Activated CD8-positive, alpha-beta memory T cell treated with anti-CD3 and anti-CD28 coated beads, Interleukin-2, amount 50 U/mL, for 4 hours (primary cell): ENCODE data around the gene EVI5.
"Not testable (repeated sequence)": the region's sequence is repeated elsewhere in the genome, so short reads cannot be mapped to it uniquely, and the experiment has no call there.

Experiments used
- DNase-seq: peaks from one replicate; pipeline ENCODE4 v3.0.0-alpha.2; 2020

EVI5 gene

DNA sequence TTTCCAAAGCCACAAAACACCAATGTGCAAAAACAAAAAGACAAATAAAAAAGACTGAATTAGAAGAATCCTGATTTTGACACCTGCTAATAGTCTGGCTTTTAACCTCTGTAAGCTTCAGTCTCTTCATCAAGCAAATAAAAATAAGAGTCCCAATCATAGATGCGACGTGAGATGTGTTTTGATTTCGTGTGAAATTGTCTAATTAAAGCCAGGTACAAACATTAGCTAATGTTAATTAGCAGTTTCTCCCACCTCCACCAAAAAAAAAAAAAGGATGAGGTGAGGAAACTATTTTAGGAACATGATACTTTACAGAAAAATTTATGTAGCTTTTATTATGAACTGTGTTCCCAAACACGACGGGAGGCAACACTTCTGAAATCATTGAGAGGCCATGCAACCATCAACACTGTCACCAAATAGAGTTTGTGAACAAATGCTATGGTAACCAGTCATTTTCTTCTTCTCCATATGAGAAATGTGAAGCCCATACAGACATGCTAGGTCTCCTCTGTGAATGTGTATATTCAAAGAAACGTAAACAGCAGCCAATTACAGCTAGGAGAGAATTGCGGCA, 6.7 kb upstream of the EVI5 start:
- no peak for DNase-seq

DNA sequence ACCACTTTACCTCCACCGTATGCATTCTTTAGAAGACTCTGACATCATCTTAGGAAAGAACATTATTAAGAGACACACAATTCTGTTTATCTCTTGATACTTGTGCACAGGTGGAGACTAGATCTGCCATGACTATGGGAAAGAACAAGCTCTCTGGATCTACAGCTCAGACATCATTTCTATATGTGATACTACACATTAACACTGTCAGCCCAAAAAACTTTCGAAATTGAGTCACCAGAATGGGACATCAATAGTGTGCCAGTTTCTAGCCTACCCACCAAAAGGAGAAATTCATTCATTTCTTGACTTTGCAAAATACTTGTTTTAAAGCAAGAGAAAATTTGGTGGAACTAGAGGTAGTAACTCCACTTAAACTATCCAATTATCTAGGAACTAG, 6.0 kb upstream of the EVI5 start:
- DNase-seq, result no peak

DNA sequence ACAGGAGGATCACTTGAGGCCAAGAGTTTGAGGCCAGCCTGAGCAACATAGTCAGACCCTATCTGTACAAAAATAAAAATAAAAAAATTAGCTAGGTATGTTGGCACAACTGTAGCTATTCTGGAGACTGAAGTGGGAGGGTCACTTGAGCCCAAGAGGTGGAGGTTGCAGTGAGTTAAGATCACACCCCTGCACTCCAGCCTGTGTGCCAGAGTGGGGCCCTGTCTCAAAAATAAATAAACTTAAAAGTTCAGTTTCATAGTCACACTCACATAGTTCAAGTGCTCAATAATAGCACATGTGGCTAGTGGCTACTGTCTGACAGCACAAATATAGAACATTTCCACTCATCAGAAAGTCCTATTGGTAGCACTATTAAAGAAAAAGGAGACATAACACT, 5.2 kb upstream of the EVI5 start:
- no peak for DNase-seq

DNA sequence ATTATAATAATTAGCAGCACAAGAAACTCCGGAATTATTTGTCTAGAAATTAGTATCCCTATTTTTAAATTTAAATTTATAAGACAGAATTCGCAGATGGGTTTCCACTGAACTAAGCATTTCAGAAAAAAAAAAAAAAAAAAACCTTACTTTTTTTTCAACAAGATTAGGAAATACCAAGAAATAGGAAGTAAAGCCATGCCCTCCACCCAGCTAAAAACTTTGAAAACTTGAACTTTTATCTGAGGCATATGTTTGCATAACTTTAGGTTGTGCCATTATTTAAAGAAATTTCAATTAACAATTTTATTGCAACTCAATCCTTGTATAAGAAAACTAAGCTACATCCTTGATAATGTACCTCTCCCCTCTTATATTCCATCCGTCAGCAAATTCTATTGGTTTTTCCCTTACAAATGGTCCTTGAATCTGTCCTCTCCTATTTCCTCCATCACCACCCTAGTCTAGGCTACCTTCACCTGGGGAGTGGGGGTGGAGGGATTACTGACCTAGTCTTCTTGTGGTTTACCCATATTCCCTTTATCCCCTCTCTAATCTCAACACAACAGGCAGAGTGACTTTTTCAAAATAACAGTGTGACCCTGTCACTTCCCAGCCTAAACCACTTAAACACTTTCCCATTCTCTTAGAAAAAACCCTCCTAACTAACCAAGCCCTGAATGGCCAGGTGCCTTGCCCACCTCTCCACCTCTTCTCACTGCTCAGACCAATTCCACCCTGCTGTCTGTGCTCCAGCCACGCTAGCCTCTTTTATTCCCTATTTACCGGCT, 1.4 kb upstream of the EVI5 start:
- DNase-seq, result no peak

DNA sequence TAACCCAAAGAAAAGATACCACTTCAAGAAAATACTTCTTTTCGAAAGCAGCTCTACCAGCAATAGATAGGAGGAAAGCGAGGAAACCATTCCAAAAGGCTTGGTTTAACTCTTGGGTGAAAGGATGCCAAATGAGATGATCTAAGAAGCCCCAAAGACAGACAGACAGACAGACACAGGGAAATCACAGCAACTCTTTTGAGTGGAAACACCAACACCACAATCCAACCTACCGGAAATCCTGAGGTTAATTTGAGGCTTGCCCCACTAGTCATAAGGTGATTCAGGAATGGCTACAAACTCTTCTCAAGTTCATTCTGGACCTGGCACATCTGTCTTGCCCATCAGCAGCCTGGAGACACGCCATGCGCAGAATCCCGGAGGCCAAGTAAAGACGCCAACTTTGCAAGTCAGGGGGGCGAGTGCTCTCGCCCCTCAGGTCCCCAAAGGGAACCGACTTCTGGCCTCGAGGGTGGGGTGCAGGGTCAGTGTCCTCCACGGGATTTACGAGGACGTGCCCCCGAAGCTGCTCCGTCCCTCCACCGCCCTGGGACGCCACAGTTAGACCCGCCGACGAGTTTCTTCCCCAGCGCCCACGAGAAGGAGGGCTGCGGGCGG, 778 bp downstream of the EVI5 start:
- DNase-seq, result peak; percentile 14

DNA sequence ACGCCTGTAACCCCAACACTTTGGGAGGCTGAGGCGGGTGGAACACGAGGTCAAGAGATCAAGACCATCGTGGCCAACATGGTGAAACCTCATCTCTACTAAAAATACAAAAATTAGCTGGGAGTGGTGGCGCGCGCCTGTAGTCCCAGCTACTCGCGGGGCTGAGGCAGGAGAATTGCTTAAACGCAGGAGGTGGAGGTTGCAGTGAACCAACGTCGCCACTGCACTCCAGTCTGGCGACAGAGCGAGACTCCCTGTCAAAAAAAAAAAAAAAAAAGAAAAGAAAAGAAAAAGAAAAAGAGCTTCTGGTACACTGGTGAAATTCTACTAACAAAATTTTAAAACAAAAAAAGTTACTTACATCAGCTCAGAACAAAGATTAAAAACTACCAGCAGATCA, 1.4 kb downstream of the EVI5 start:
- not testable (repeated sequence) for DNase-seq

DNA sequence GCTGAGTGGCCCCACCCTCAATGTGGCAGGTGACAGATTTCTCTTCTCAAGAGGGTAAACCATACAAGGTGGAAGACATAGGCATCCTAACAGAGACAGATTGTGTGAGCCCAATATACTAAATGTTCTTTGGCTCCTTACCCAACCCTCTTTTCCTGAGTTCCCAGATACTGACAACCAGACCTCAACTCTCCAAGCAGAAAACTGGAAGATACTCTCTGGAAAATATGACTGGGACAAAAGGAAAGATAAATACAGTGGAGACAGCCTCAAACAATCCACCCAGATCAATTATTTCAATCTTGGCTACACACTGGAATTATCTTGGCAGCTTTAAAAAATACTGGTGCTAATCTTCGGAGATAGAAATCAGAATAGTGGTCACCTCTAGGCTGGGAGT, 6.5 kb downstream of the EVI5 start:
- DNase-seq, result no peak

DNA sequence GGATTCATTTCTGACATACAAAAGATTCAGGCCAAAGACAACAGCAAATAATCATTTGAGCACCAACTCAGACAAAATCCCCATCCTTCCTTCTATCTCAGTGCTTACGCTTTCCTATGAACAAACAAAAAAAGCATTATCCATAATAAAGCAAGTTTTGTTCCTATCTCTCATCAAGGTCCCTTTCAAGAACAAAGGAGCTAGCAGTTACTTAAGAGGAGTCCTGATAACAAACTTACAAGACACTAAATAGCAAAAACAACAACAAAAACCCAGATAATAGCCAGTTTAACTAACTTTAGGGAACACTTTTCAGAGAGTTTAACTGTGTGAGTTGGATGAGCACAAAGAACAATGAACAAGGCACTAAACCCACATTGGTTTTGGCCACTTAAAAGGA, 10.5 kb downstream of the EVI5 start:
- DNase-seq, result no peak

DNA sequence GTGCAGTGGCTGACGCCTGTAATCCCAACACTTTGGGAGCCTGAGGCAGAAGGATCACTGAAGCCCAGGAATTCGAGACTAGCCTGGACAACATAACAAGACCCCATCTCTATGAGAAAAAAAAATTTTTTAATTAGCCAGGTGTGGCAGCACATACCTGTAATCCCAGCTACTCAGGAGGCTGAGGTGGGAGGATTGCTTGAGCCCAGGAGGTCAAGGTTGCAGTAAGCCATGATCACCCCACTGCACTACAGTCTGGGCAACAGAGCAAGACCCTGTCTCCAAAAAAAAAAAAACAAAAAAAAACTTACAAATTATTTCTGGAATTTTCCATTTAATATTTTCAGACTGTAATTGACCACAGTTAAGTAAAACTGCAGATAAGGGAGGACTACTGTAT, 11.2 kb downstream of the EVI5 start:
- not testable (repeated sequence) for DNase-seq

DNA sequence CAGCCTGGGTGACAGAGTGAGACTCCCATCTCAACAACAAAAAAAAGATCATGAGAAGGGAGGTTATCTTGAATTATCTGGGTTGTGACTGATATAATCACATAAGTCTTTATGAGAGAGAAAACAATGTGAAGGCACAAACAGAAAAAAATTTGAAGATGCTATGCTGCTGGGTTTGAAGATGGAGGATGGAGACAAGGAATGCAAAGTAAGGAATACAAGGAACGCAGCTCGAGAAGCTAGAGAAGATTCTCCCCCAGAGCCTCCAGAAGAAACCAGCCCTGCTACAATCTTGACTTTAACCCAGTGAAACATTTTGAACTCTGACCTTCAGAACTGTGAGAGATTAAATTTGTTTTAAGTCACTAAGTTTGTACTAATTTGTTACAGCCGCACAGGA, 15.1 kb downstream of the EVI5 start:
- DNase-seq, result no peak

DNA sequence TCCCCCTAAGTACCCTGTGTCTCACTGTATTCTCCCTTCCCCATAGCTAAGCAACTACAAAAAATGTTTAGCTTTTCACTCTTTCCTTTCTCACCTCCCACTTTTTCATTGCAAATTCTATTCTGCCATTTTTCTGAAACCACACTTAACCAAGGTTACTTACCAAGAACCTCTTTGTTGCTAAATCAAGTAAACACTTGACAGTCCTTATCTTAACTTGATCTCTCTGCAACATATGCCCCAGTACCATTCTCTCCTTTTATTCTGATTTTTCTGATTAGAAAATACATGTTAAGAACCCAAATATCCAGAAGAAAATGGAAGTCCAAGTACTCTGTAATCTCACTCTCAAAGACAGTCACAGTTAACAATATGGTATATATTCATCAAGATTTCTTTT, 16.0 kb downstream of the EVI5 start:
- DNase-seq, result no peak

DNA sequence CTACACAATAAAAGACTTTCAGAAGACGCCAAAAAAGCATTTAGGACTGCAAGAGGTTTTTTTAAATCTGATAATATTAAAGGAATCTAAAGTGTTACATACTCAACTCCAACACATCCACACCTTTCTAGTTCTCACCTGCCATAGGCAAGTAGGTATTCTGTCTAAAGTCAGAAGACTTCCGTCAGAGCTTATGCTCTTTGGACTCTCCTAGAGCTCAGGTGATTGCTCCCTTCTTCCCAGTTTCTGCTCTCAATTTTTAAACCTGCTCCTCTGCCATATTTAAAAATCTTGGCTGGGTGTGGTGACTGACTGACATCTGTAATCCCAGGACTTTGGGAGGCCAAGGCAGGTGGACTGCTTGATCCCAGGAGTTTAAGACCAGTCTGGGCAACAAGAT, 16.6 kb downstream of the EVI5 start:
- no peak for DNase-seq

DNA sequence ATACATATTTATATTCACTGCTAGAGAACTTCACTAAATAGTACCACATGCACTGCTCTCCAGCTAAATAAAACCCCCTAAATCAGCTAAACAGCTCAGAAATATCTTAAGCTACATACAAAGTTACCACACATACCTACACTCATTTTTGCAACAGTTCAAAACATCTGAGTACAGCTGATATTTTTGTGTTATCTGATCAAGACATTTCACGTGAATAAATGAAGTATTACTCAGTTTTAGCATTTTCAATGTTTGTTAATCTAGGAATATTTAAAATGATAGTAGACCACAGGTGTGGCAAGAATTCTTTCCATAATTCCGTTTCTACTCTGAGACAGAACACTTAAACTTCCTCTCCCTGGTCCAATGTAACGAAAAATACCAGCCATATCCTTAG, 20.8 kb downstream of the EVI5 start:
- DNase-seq, result no peak

DNA sequence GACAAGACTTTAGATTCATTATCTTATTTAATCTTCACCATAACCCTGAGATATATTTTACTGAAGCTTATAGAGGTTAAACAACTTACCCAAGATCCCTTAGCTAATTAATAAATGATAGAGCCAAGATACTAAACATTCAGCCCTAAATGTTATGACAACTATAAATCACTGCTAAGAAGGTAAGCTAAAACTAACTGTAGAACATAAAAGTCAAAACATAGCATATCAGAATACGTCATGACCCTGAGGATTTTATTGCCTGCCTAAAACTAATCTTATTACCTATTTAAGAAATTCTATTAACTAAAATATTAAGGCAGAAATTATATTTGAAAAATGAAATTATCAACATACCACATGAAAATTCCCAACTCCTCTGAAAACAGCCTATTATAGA, 22.6 kb downstream of the EVI5 start:
- no peak for DNase-seq

DNA sequence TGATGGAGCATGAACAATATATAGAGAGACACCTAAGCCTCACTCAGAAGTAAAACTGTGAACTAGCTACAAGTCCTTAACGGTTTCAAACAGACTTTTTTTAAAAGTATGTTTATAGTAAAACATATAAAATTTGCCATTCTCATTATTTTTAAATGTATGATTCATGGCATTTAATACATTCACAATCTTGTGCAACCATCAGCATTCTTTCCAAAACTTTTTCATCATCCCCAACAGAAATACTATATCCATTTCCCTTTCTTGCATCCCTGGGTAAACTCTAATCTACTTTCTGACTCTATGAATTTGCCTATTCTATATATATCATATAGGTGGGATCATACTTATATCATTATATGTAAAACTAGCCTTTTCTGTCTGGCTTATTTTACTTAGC, 25.5 kb downstream of the EVI5 start:
- DNase-seq, result no peak

DNA sequence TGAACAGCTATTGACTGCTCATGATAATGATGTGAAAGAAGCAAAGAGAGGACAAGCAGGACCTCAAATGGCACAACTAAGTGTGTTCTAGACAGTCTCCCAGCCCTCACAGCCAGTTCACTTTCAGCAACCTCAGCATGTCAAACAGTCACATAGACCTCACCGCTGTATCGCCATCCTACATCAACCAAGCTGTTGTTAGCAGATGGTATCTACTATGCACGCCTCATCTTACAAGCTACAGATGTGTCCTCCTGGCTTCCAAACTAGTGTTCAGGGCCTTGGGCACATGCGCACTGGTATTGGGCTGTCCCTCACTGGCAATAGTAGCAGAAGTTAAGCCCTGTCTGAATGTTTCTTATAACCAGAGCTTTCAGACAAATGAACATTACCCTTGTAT, 28.4 kb downstream of the EVI5 start:
- DNase-seq, result no peak

DNA sequence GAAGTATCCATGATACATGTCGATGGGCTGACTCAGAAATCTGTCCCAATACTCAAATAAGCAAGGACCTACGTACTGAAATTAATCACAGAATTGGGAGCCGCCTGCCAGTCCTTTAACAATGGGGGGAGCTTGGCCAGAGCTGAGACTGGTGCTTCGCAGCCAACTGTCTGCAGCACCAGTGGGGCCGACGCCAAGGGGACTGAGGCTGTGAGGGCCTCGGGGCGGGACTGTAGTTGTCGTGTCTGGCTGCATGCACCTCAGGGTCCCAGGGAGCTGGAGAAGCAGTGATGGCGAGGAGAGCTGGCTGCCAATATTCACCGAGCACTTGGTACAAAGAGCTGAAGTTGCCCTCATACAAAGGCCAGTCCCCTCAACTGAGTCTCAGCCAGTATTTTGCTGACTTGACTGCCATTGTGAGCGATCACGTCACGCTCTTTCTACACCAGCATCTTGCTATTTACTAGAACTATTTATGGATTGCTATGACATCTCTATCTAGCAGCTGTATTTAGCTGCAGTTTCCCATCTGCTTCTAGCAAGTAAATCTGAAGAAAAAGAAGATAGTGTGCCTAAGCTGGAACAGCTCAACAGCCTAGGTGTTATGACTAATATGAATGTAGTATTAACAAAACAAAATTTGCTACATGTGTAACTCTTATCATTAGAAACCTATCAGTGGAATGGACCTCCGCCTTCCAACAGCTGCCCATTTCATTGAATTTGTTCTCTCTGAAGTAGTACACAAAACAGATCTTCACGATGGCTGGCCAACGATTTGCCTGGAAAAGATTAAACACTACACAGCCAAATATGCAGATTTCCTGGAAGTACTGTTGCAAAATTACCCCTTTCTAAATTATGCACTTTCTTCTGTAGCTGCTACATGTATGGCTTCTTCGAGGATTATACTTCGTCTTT, 29.1 kb downstream of the EVI5 start:
- no peak for DNase-seq

DNA sequence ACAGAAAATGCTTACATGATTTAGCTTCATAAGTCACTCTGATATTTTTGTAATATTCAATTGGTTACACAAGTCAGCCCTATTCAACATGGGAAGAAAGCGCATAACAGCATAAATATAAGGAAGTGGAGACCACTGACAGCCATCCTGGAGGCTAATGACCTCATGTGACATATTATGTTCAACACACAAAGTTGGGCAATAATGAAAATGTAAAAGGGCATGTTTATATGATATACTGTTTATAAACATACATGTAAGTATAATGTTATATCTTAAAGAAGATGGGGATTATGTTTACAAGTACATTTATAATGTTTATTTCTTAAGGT, 30.2 kb downstream of the EVI5 start:
- DNase-seq, result no peak

DNA sequence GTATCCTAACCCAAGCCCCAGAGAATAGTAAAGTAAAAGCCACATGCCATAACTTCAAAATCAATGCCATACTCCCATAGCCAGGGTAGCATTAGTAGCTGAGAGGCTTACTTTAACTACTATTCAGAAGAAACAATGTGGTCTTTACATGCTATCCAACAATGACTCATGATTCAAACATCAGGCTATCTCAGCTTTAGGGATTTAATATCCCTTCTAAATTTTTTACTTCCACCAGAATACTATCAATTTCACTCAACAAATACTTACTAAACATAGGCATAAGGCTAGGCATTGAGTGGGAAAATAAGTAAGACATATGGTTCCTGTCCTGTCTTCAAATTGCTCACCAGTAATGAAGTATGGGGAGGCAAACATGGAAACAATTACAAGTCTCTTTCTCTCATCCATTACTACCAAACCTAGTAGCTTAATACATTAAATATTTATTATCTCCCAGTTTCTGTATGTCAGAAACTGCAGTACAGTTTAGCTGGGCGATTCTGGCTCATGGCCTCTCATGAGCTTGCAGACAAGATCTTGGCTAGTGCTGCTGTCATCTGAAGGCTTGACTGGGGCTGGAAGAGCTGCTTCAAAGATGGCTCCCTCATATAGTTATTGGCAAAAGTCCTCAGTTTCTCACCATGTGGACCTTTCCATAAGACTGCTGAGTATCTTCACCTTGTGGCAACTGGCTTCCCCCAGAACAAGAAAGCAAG, 30.7 kb downstream of the EVI5 start:
- DNase-seq, result no peak

DNA sequence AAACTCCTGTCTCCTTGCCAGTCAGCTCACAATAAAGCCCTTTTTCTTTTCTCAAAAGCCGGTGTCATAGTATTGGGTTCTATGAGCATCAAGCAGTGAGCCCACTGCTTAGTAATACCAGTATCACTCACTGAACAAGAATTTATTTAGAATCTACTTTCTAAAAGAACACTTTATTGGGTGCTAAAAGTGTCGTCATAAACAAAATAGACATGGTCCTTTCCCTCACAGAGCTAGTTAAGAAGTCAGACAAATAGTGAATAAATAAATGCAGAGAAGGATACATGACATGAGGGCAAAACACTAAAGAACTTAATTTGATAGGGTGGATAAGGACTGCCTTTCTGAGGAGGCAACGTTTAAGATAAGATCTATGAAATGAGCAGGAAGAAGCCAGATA, 32.2 kb downstream of the EVI5 start:
- DNase-seq, result no peak

DNA sequence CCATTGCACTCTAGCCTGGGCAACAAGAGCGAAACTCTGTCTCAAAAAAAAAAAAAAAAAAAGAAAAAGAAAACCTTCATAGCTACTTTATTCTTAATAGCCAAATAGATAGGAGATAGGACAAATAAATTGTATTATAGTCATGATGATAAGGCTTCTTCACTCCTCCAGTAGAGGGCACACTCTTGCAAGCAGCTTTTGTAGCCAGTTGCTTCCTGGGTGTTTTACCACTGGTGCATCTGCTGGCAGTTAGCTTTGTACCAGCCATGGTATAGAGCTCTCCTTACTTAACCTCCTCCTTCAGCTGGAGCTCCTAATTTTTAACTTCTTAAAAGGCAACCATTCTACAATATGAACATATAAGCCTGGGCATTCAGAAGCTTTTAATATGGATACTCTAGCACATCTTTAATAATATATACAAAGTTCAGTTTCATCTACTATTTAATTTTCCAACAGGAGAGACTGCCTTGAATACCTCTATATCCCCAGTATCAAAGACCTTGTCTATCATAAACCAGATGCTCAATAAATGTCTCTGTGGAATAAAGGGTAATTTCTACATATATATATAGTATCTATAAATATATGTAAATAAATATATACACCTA, 35.8 kb downstream of the EVI5 start:
- DNase-seq, result no peak

DNA sequence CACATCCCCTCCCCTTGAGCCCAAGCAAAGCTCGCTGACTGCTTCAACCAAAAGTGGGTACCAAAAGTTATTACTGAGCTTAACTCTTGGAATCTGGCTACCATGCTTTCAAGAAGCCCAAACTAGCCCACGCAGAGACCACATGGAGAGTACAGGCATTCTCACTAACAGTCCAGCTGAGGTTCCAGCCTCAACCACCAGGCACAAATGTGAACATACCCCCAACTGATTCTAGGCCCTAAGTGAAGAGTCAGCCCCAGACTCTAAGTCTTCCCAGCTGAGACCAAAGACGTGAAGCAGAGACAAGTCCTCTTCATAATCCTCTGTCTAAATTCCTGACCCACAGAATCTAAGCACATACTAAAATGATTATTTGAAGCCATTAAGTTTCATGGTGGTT, 36.8 kb downstream of the EVI5 start:
- DNase-seq, result no peak

DNA sequence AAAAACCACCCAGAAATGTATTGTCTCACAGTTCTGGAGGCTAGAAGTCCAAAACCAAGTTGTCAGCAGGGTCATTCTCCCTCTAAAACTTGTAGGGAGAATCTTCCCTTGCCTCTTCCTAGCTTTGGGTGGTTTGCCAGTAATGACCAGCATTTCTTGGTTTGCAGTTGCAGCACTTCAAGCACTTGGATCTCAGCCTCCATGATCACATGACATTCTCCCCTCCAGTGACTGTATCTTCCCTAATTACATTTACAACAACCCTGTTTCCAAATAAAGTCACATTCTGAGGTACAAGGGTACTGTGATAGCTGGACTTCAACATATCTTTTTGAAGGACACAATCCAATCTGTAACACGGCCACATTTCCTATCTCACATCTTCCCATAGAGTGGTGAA, 37.2 kb downstream of the EVI5 start:
- no peak for DNase-seq
